ENCODE measurements around the gene MRE11. TPM values are rescaled to one million over a fixed set of nuclear protein-coding genes. Genes with fewer than 3 reads are reported as not detected.

MRE11 gene
- total RNA-seq, 3 donors from 2014 or later = 28.6 to 34.3 (median 30.9) TPM

DNA sequence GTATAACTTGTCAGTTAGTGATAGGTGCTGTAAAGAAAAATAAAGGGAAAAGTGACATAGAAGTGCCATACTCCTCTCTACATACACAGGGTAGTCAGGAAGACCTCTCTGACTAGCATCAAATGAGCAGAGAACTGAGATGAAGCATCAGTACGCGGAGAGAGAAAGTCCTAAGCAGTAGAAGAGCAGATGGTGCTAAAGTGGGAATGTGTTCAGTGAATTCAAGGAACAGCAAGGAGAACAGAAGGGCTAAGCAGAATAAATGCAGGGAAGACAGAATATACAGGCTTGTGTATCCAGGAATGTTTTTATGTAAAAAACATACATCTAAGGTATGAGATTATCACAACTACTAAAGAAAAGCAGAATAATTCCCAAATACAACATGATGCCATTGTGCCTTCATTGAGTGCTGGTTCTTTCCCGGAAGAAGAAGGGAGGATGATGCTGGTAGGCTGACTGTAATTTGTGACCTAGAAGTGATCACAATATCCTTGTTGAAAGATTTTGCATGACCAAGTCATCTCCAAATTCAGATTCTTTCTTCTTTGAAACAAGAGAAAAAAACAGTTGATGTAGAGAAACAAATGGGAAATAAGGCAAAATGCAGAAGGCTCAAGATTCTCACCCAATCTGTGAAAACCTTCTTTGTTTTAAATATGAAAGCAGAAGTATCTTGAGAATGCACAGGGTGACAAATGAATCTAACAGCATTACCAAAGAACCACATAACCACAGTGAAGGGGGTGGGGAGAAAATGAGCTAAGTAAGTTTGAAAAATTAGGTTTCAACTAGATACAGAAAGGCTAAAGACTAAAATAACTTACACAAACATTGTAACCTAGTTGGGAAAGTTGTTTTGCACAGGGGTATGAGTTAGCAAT lies 20.5 kb downstream of the MRE11 start:
- peaks cover 54% of the 10 kb centered on the region for H3K36me3 Mint-ChIP-seq (ENCODE audit: insufficient read depth)
- H3K27me3 Mint-ChIP-seq (ENCODE audit: low read depth) = no peaks in the 10 kb centered on the region
- DNase-seq = no peak
- no peak overlapping the region for H3K4me3 Mint-ChIP-seq
- ATAC-seq = peak; percentile 40 to 56
- H3K9me3 Mint-ChIP-seq = no peaks in the 10 kb centered on the region
- peaks cover 18% of the 10 kb centered on the region for H3K4me1 Mint-ChIP-seq (ENCODE audit: low read depth)

- ATAC-seq (peak in 1 of 2 donors; percentile 7), DNase-seq (no peak)
- Mint-ChIP-seq H3K4me1 (ENCODE audit: low read depth) (peaks cover 13% of the 10 kb centered on the region), H3K4me3 (no peak overlapping the region), H3K36me3 (ENCODE audit: insufficient read depth) (peaks cover 54% of the 10 kb centered on the region), H3K9me3 (no peaks in the 10 kb centered on the region), H3K27me3 (ENCODE audit: low read depth) (no peaks in the 10 kb centered on the region)
Measured at GRCh38 chr11:94469416-94469815, 24.2 kb downstream of the MRE11 start.

GRCh38 chr11:94459576-94459975 lies 34.1 kb downstream of the MRE11 start:
- no peak for DNase-seq
- peaks cover 58% of the 10 kb centered on the region for H3K36me3 Mint-ChIP-seq (ENCODE audit: insufficient read depth)
- ATAC-seq = no peak
- H3K4me3 Mint-ChIP-seq = no peak overlapping the region
- no peaks in the 10 kb centered on the region for H3K27me3 Mint-ChIP-seq (ENCODE audit: low read depth)
- H3K4me1 Mint-ChIP-seq (ENCODE audit: low read depth) = peaks cover 2% of the 10 kb centered on the region
- no peaks in the 10 kb centered on the region for H3K9me3 Mint-ChIP-seq

DNA sequence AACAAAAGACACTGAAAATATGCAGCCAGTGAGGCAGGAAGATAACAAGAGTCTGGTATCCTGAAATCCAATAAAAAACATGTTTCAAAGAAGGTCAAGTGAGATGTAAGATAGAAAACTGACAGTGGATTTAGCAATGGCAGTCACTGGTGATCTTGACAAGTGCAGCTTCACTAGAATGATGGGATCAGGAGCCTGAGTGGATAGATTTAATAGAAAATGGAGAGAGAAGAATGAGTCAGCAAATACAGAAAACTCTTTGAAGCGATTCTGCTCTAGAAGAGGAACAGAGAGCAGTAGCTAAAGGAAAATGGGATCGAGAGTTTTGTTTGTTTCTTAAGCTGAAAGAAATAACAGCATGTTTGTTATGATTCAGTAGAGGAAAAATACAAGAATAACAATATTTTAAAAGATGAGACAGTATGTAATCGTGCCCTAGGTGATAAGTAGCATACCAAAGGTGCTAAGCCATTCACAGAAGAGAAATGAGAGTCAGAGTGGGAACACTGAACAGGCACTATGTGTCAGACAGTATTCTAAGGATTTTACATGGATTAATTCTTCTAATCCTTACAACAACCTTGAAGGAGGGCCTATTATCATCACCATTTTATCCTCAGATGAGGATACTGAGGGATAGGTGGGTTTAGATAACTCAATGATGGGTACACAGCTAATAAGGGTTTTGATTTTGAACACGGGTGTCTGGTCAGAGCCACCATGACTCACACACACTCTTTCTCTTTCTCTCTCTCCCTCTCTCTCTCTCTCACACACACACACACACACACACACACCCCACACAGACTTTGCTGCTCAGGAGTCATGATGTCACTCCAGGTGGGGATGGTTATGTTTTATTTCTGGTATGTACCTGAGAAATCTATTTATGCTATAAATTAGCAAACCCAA lies 36.3 kb downstream of the MRE11 start:
- Mint-ChIP-seq H3K27me3 (ENCODE audit: low read depth) (no peaks in the 10 kb centered on the region), H3K9me3 (peaks cover 4% of the 10 kb centered on the region), H3K4me1 (ENCODE audit: low read depth) (no peaks in the 10 kb centered on the region), H3K36me3 (ENCODE audit: insufficient read depth) (peaks cover 49% of the 10 kb centered on the region), H3K4me3 (no peak overlapping the region)
- no peak for DNase-seq
- no peak for ATAC-seq

DNA sequence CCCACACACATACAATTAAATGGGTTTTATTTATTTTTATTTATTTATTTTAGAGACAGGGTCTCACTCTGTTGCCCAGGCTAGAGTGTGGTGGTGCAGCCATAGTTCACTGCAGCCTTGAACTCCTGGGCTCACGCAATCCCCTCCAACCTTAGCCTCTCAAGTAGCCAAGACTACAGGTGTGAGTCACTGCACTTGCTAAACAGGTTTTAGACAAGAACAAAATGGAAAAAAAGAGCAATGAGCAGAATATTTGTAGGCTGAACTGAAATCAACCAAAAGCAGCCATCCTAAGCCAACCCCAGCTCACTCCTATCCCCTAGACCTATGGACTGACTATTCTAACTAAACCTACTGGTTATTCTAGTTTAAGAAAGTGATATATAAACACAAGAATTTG lies 37.8 kb downstream of the MRE11 start:
- DNase-seq = no peak
- peaks cover 40% of the 10 kb centered on the region for H3K36me3 Mint-ChIP-seq (ENCODE audit: insufficient read depth)
- H3K27me3 Mint-ChIP-seq (ENCODE audit: low read depth) = no peaks in the 10 kb centered on the region
- H3K9me3 Mint-ChIP-seq = peaks cover 4% of the 10 kb centered on the region
- no peak for ATAC-seq
- no peaks in the 10 kb centered on the region for H3K4me1 Mint-ChIP-seq (ENCODE audit: low read depth)
- no peak overlapping the region for H3K4me3 Mint-ChIP-seq

GRCh38 chr11:94454301-94454700 lies 39.3 kb downstream of the MRE11 start:
- H3K9me3 Mint-ChIP-seq = peaks cover 4% of the 10 kb centered on the region
- ATAC-seq = no peak

DNA sequence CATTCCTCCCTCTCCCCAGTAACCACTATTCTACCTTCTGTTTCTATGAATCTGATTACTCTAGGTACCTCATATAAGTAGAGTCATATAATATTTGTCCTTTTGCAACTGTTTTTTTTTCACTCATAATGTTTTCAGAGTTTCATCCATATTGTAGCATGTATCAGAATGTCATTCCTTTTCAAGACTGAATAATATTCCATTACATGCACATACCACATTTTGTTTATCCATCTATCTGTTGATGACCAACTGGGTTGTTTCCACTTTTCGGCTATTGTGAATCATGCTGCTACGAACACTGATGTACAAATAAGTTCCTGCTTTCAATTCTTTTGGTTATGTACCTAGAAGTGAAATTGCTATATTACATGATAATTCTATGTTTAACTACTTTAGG lies 40.7 kb downstream of the MRE11 start:
- peaks cover 33% of the 10 kb centered on the region for H3K36me3 Mint-ChIP-seq (ENCODE audit: insufficient read depth)
- ATAC-seq = no peak
- H3K27me3 Mint-ChIP-seq (ENCODE audit: low read depth) = no peaks in the 10 kb centered on the region
- H3K4me1 Mint-ChIP-seq (ENCODE audit: low read depth) = no peaks in the 10 kb centered on the region
- no peak for DNase-seq
- no peak overlapping the region for H3K4me3 Mint-ChIP-seq
- H3K9me3 Mint-ChIP-seq = peaks cover 4% of the 10 kb centered on the region

More at GRCh38 chr11:94454301-94454700, 39.3 kb downstream of the MRE11 start:
- H3K36me3 Mint-ChIP-seq (ENCODE audit: insufficient read depth) = peaks cover 32% of the 10 kb centered on the region
- H3K27me3 Mint-ChIP-seq (ENCODE audit: low read depth) = no peaks in the 10 kb centered on the region
- no peak for DNase-seq
- H3K4me3 Mint-ChIP-seq = no peak overlapping the region
- no peaks in the 10 kb centered on the region for H3K4me1 Mint-ChIP-seq (ENCODE audit: low read depth)

DNA sequence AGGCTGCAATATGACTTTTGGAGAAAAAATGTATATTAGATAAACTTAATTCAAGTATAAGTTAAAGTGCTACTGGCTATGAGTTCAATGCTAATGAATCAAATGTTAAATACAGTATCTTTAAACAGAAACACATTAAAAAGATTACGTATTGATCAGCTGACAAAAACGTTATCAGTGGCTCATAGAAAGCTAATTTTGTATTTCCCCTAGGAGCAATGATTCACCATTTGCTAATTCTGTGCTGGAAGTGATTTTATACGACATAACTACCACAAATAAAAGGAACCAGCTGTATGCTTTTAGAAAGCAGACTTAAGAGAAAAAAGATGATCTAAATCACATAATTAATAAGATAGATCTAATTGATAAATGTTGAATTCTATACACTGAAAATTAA lies 43.6 kb downstream of the MRE11 start:
- Mint-ChIP-seq H3K4me1 (ENCODE audit: low read depth) (no peaks in the 10 kb centered on the region), H3K9me3 (peaks cover 4% of the 10 kb centered on the region), H3K4me3 (no peak overlapping the region), H3K27me3 (ENCODE audit: low read depth) (no peaks in the 10 kb centered on the region), H3K36me3 (ENCODE audit: insufficient read depth) (peaks cover 18% of the 10 kb centered on the region)
- ATAC-seq (no peak), DNase-seq (no peak)

DNA sequence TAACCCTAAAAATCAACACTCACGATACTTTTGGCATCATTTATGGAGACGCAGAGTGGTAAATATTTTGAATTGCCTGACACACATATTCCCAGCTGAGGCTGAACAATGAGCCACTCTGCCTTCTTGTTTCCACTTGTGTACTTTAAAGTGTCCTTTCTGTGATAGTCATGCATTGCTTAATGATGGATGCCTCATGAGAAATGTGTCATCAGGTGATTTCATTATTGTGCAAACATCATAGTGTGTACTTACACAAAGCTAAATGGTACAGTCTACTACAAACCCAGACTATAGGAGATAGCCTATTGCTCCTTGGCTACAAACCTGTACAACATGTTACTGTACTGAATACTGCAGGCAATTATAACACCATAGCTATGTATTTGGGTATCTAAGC lies 44.2 kb downstream of the MRE11 start:
- Mint-ChIP-seq H3K27me3 (ENCODE audit: low read depth) (no peaks in the 10 kb centered on the region), H3K4me3 (no peak overlapping the region), H3K9me3 (peaks cover 4% of the 10 kb centered on the region), H3K4me1 (ENCODE audit: low read depth) (no peaks in the 10 kb centered on the region), H3K36me3 (ENCODE audit: insufficient read depth) (peaks cover 20% of the 10 kb centered on the region)
- DNase-seq = no peak
- ATAC-seq = no peak

DNA sequence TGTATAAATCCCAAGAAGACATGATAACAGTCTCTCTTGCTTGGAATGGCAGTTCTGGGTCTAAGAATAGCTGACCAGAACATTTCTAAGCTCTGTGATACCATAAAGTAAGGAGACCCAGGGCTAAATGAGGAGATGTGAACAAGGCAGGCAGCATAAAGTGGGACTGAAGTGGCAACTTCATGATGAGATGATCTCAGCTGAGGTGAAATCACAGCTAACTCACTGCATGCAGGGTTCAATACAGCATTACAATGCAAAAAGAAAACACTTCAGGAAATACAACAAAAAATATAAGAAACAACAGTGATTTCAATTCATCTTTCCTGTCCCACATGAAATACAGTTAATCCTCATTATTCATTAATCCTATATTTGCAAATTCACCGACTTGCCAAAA lies 44.6 kb downstream of the MRE11 start:
- Mint-ChIP-seq H3K9me3 (peaks cover 4% of the 10 kb centered on the region), H3K4me3 (no peak overlapping the region), H3K4me1 (ENCODE audit: low read depth) (no peaks in the 10 kb centered on the region), H3K27me3 (ENCODE audit: low read depth) (no peaks in the 10 kb centered on the region), H3K36me3 (ENCODE audit: insufficient read depth) (peaks cover 24% of the 10 kb centered on the region)
- DNase-seq (no peak), ATAC-seq (no peak)

GRCh38 chr11:94447149-94447548 lies 46.5 kb downstream of the MRE11 start:
- H3K36me3 Mint-ChIP-seq (ENCODE audit: insufficient read depth) = peaks cover 27% of the 10 kb centered on the region
- no peaks in the 10 kb centered on the region for H3K27me3 Mint-ChIP-seq (ENCODE audit: low read depth)
- DNase-seq = no peak
- ATAC-seq = no peak
- H3K4me3 Mint-ChIP-seq = no peak overlapping the region
- no peaks in the 10 kb centered on the region for H3K4me1 Mint-ChIP-seq (ENCODE audit: low read depth)
- H3K9me3 Mint-ChIP-seq = no peaks in the 10 kb centered on the region

DNA sequence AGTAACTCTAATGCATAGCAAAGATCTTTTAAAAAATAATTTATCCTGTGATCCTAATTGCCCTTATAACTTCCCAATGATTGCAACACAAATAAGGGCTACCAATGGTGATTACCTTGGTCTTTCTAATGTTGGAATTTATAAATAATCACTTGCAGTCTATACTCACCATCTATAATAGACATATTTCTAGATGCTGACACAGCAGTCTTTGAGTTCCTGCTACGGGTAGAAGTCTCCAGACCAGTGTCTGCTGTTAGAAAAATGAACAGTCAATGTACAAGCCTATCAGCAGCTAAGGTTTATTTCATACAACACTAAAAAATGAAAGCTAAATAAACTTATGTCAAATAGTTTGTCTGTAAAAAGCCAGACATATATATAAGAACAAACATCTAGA lies 48.0 kb downstream of the MRE11 start:
- H3K4me1 Mint-ChIP-seq (ENCODE audit: low read depth) = no peaks in the 10 kb centered on the region

DNA sequence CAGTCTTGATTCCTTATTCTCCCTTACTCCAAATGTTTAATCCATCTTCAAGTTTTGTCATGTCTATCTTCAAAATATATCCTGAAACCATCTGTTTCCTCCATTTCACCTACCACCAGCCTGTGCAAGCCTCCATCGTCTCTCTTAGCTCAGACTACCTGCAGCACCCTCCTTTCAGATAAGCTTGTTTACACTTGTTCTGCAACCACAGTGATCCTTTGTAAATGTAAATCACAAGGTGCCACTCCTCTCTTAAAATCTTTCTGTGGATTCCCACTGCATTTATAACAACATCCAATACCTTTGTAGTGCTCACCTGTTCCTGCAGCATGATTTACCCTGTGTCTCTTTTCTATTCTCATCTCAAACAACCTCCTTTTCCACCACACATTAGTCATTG lies 60.6 kb downstream of the MRE11 start:
- H3K27me3 Mint-ChIP-seq (ENCODE audit: low read depth) = no peaks in the 10 kb centered on the region
- no peak for DNase-seq
- H3K4me3 Mint-ChIP-seq = no peak overlapping the region
- H3K36me3 Mint-ChIP-seq (ENCODE audit: insufficient read depth) = peaks cover 63% of the 10 kb centered on the region
- no peaks in the 10 kb centered on the region for H3K4me1 Mint-ChIP-seq (ENCODE audit: low read depth)
- no peaks in the 10 kb centered on the region for H3K9me3 Mint-ChIP-seq
- ATAC-seq = no peak

More for the DNA sequence above, 48.0 kb downstream of the MRE11 start:
- Mint-ChIP-seq H3K27me3 (ENCODE audit: low read depth) (no peaks in the 10 kb centered on the region), H3K4me3 (no peak overlapping the region), H3K9me3 (no peaks in the 10 kb centered on the region), H3K36me3 (ENCODE audit: insufficient read depth) (peaks cover 36% of the 10 kb centered on the region)
- DNase-seq = no peak
- no peak for ATAC-seq

GRCh38 chr11:94424662-94425061 lies 69.0 kb downstream of the MRE11 start:
- no peak overlapping the region for H3K4me3 Mint-ChIP-seq
- H3K9me3 Mint-ChIP-seq = no peaks in the 10 kb centered on the region
- no peaks in the 10 kb centered on the region for H3K4me1 Mint-ChIP-seq (ENCODE audit: low read depth)
- DNase-seq = no peak
- peaks cover 58% of the 10 kb centered on the region for H3K36me3 Mint-ChIP-seq (ENCODE audit: insufficient read depth)
- ATAC-seq = no peak
- no peaks in the 10 kb centered on the region for H3K27me3 Mint-ChIP-seq (ENCODE audit: low read depth)

Data from activated T-cell treated with anti-CD3 and anti-CD28 coated beads, Interleukin-2, amount 50 U/mL, for 4 hours (primary cell).